ENCODE results near the gene MOV10L1.
A peak's percentile ranks its signal among the peaks of the same experiment; 100 is the strongest.
"Not testable (repeated sequence)": the region's sequence is repeated elsewhere in the genome, so short reads cannot be mapped to it uniquely, and the experiment has no call there.

Gene MOV10L1

GRCh38 chr22:50200461-50201190 is 110.8 kb downstream of the MOV10L1 start, which contains the start of gene SELENOO:
TSS of gene SELENOO (plus strand) at chr22:50201011. CDS start at chr22:50201037, 26 bp downstream.
- Histone ChIP-seq H3K36me3 (ENCODE audit: control insufficient read depth in 1 of 2, insufficient read depth in 2 of 2, low read length in 2 of 2) (peaks cover 0 to 21% of the 10 kb centered on the region in 2 donors), H3K27me3 (ENCODE audit: low read depth, low read length) (no peaks in the 10 kb centered on the region), H3K4me1 (ENCODE audit: control insufficient read depth in 1 of 2, insufficient read depth in 2 of 2, low read length in 2 of 2) (peaks cover 4 to 27% of the 10 kb centered on the region in 2 donors), H3K4me3 (ENCODE audit: low read depth in 1 of 2, low read length in 2 of 2) (peak within 1 kb of the TSS; percentile 53 to 82), H3K9me3 (ENCODE audit: control insufficient read depth in 1 of 2, low read length in 2 of 2) (no peaks in the 10 kb centered on the region), H3K27ac (ENCODE audit: low read length) (no peak within 1 kb of the TSS)

GRCh38 chr22:50201191-50202129 is 111.7 kb downstream of the MOV10L1 start:
- Histone ChIP-seq H3K27ac (ENCODE audit: low read length) (no peak overlapping the region), H3K9me3 (ENCODE audit: control insufficient read depth in 1 of 2, low read length in 2 of 2) (no peaks in the 10 kb centered on the region), H3K27me3 (ENCODE audit: low read depth, low read length) (no peaks in the 10 kb centered on the region), H3K4me3 (ENCODE audit: low read depth in 1 of 2, low read length in 2 of 2) (peak overlapping the region; percentile 53 to 82), H3K4me1 (ENCODE audit: control insufficient read depth in 1 of 2, insufficient read depth in 2 of 2, low read length in 2 of 2) (peaks cover 4 to 31% of the 10 kb centered on the region in 2 donors), H3K36me3 (ENCODE audit: control insufficient read depth in 1 of 2, insufficient read depth in 2 of 2, low read length in 2 of 2) (peaks cover 0 to 21% of the 10 kb centered on the region in 2 donors)

GRCh38 chr22:50202130-50202666 is 112.4 kb downstream of the MOV10L1 start:
- Histone ChIP-seq H3K36me3 (ENCODE audit: control insufficient read depth in 1 of 2, insufficient read depth in 2 of 2, low read length in 2 of 2) (peaks cover 0 to 19% of the 10 kb centered on the region in 2 donors), H3K4me1 (ENCODE audit: control insufficient read depth in 1 of 2, insufficient read depth in 2 of 2, low read length in 2 of 2) (peaks cover 4 to 36% of the 10 kb centered on the region in 2 donors), H3K4me3 (ENCODE audit: low read depth in 1 of 2, low read length in 2 of 2) (peak overlapping the region; percentile 53 to 82), H3K9me3 (ENCODE audit: control insufficient read depth in 1 of 2, low read length in 2 of 2) (no peaks in the 10 kb centered on the region), H3K27ac (ENCODE audit: low read length) (no peak overlapping the region), H3K27me3 (ENCODE audit: low read depth, low read length) (no peaks in the 10 kb centered on the region)

- H3K36me3 ChIP-seq (ENCODE audit: control insufficient read depth in 1 of 2, insufficient read depth in 2 of 2, low read length in 2 of 2) = peaks cover under 1 to 17% of the 10 kb centered on the region in 2 donors
- peaks cover 4 to 36% of the 10 kb centered on the region in 2 donors for H3K4me1 ChIP-seq (ENCODE audit: control insufficient read depth in 1 of 2, insufficient read depth in 2 of 2, low read length in 2 of 2)
- H3K27ac ChIP-seq (ENCODE audit: low read length) = no peak overlapping the region
- H3K9me3 ChIP-seq (ENCODE audit: control insufficient read depth in 1 of 2, low read length in 2 of 2) = no peaks in the 10 kb centered on the region
- H3K27me3 ChIP-seq (ENCODE audit: low read depth, low read length) = no peaks in the 10 kb centered on the region
- H3K4me3 ChIP-seq (ENCODE audit: low read depth in 1 of 2, low read length in 2 of 2) = no peak overlapping the region
These were observed 113.5 kb downstream of the MOV10L1 start for GRCh38 chr22:50203288-50203687.

- H3K27ac ChIP-seq (ENCODE audit: low read length) = no peak overlapping the region
- H3K4me3 ChIP-seq (ENCODE audit: low read depth in 1 of 2, low read length in 2 of 2) = no peak overlapping the region
- peaks cover 3 to 22% of the 10 kb centered on the region in 2 donors for H3K36me3 ChIP-seq (ENCODE audit: control insufficient read depth in 1 of 2, insufficient read depth in 2 of 2, low read length in 2 of 2)
- H3K4me1 ChIP-seq (ENCODE audit: control insufficient read depth in 1 of 2, insufficient read depth in 2 of 2, low read length in 2 of 2) = peaks cover 4 to 32% of the 10 kb centered on the region in 2 donors
- H3K9me3 ChIP-seq (ENCODE audit: control insufficient read depth in 1 of 2, low read length in 2 of 2) = no peaks in the 10 kb centered on the region
- H3K27me3 ChIP-seq (ENCODE audit: low read depth, low read length) = no peaks in the 10 kb centered on the region
These were observed 114.8 kb downstream of the MOV10L1 start for GRCh38 chr22:50204571-50204970.

GRCh38 chr22:50204998-50205397 is 115.2 kb downstream of the MOV10L1 start:
- not testable (repeated sequence) for H3K9me3 ChIP-seq (ENCODE audit: control insufficient read depth in 1 of 2, low read length in 2 of 2); H3K4me3 ChIP-seq (ENCODE audit: low read depth in 1 of 2, low read length in 2 of 2); H3K27me3 ChIP-seq (ENCODE audit: low read depth, low read length); H3K27ac ChIP-seq (ENCODE audit: low read length)
- Histone ChIP-seq H3K4me1 (ENCODE audit: control insufficient read depth in 1 of 2, insufficient read depth in 2 of 2, low read length in 2 of 2) (peaks cover 4 to 32% of the 10 kb centered on the region in 2 donors), H3K36me3 (ENCODE audit: control insufficient read depth in 1 of 2, insufficient read depth in 2 of 2, low read length in 2 of 2) (peaks cover 3 to 22% of the 10 kb centered on the region in 2 donors)

GRCh38 chr22:50205781-50206569 is 116.2 kb downstream of the MOV10L1 start:
- Histone ChIP-seq H3K27ac (ENCODE audit: low read length) (no peak overlapping the region), H3K4me3 (ENCODE audit: low read depth in 1 of 2, low read length in 2 of 2) (no peak overlapping the region), H3K9me3 (ENCODE audit: control insufficient read depth in 1 of 2, low read length in 2 of 2) (no peaks in the 10 kb centered on the region)

GRCh38 chr22:50206599-50206998 is 116.8 kb downstream of the MOV10L1 start:
- Histone ChIP-seq H3K4me3 (ENCODE audit: low read depth in 1 of 2, low read length in 2 of 2) (no peak overlapping the region), H3K9me3 (ENCODE audit: control insufficient read depth in 1 of 2, low read length in 2 of 2) (no peaks in the 10 kb centered on the region), H3K27me3 (ENCODE audit: low read depth, low read length) (no peaks in the 10 kb centered on the region), H3K27ac (ENCODE audit: low read length) (no peak overlapping the region), H3K4me1 (ENCODE audit: control insufficient read depth in 1 of 2, insufficient read depth in 2 of 2, low read length in 2 of 2) (peaks cover 4 to 30% of the 10 kb centered on the region in 2 donors), H3K36me3 (ENCODE audit: control insufficient read depth in 1 of 2, insufficient read depth in 2 of 2, low read length in 2 of 2) (peaks cover 10 to 35% of the 10 kb centered on the region in 2 donors)

More at GRCh38 chr22:50205781-50206569, 116.2 kb downstream of the MOV10L1 start:
- H3K27me3 ChIP-seq (ENCODE audit: low read depth, low read length) = no peaks in the 10 kb centered on the region
- peaks cover 4 to 30% of the 10 kb centered on the region in 2 donors for H3K4me1 ChIP-seq (ENCODE audit: control insufficient read depth in 1 of 2, insufficient read depth in 2 of 2, low read length in 2 of 2)
- peaks cover 6 to 30% of the 10 kb centered on the region in 2 donors for H3K36me3 ChIP-seq (ENCODE audit: control insufficient read depth in 1 of 2, insufficient read depth in 2 of 2, low read length in 2 of 2)

GRCh38 chr22:50207383-50208140 is 117.8 kb downstream of the MOV10L1 start:
- no peaks in the 10 kb centered on the region for H3K27me3 ChIP-seq (ENCODE audit: low read depth, low read length)
- H3K9me3 ChIP-seq (ENCODE audit: control insufficient read depth in 1 of 2, low read length in 2 of 2) = no peaks in the 10 kb centered on the region
- H3K4me1 ChIP-seq (ENCODE audit: control insufficient read depth in 1 of 2, insufficient read depth in 2 of 2, low read length in 2 of 2) = peaks cover 0 to 20% of the 10 kb centered on the region in 2 donors
- H3K27ac ChIP-seq (ENCODE audit: low read length) = no peak overlapping the region
- peaks cover 15 to 43% of the 10 kb centered on the region in 2 donors for H3K36me3 ChIP-seq (ENCODE audit: control insufficient read depth in 1 of 2, insufficient read depth in 2 of 2, low read length in 2 of 2)
- H3K4me3 ChIP-seq (ENCODE audit: low read depth in 1 of 2, low read length in 2 of 2) = no peak overlapping the region

- Histone ChIP-seq H3K27ac (ENCODE audit: low read length) (no peak overlapping the region), H3K9me3 (ENCODE audit: control insufficient read depth in 1 of 2, low read length in 2 of 2) (no peaks in the 10 kb centered on the region), H3K27me3 (ENCODE audit: low read depth, low read length) (no peaks in the 10 kb centered on the region), H3K36me3 (ENCODE audit: control insufficient read depth in 1 of 2, insufficient read depth in 2 of 2, low read length in 2 of 2) (peaks cover 24 to 47% of the 10 kb centered on the region in 2 donors), H3K4me1 (ENCODE audit: control insufficient read depth in 1 of 2, insufficient read depth in 2 of 2, low read length in 2 of 2) (peaks cover 0 to 17% of the 10 kb centered on the region in 2 donors), H3K4me3 (ENCODE audit: low read depth in 1 of 2, low read length in 2 of 2) (no peak overlapping the region)
These were observed 118.7 kb downstream of the MOV10L1 start for GRCh38 chr22:50208430-50208938.
